Activated gamma-delta T cell treated with Interleukin-2 at 50 U/mL for 16 hours (primary cell): ENCODE measurements around the gene ARHGAP10.

Source experiments
- DNase-seq: peaks from one replicate; pipeline ENCODE4 v3.0.0-alpha.2; 2020

Gene ARHGAP10

DNA sequence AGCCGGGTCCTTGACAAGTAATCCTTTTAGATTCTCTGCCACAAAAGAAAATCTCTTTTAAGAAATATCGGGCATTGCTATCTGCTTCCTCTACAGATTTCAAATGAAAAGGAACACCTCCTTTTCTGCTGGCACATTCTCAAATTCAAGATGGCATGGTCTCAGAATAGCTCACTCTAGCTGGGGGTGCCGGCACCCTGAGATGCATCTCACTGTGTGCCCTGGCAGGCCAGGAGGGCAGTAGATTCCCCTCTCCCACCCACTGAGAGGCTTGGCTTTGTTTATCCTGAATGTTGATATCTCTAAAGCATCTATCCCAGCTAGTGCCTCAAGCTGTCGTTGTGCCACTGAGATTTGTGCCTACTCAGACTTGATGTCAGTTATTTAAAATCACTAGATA is 319.5 kb downstream of the ARHGAP10 start:
- no peak for DNase-seq

- DNase-seq = peak; percentile 34
These were observed 320.6 kb downstream of the ARHGAP10 start for GRCh38 chr4:148052448-148052847.

DNA sequence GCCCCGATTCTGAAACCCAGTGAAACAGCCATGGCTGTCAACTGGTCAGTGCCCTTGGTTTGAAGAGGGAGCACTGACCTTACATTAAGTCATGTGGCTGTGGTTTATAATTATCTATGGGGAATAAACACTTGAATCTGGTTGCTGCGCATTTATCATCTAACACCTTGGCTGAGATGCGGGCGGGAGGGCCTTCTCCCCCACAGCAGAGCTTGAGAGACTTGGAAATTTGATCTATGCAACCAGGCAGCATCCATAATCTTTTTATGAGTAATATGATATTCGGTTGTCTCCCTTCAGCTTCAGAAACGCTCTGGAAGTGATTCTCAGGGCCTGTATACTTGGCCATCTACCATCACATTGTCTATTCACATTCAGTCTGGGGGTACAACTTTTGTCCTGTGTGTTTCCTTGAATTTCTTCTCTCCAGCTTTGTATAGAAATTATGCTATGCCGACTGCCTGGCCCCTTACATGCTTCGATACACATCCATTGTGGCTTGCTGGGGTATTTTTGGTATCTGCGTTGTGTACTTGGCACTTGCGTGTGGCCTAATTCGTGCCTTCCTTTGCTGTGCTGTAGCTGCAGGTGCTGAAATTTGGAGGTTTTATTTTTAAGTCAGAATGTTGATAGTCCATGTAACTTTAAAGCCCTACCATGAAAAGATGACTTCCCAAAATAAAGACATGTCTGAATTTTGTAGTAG is 321.6 kb downstream of the ARHGAP10 start:
- no peak for DNase-seq

DNA sequence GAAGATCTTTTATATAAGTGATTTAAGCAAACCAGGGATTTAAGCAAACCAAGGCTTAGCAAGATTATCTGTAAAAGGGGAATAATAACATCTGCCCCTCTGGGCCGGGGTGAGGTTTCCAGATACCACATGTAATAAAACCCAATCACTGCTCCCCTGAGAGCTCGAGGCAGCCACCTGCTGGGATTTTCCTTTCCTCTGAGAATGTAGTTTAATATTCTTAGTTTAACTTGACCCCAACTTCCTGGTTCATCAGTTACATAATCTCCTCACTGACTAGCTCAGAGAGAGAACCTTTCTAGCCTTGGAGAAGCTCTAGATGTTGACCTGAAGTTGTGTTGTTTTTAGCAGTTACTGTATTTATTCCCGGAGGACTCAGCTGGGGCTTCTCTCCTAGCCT is 322.4 kb downstream of the ARHGAP10 start:
- no peak for DNase-seq

DNA sequence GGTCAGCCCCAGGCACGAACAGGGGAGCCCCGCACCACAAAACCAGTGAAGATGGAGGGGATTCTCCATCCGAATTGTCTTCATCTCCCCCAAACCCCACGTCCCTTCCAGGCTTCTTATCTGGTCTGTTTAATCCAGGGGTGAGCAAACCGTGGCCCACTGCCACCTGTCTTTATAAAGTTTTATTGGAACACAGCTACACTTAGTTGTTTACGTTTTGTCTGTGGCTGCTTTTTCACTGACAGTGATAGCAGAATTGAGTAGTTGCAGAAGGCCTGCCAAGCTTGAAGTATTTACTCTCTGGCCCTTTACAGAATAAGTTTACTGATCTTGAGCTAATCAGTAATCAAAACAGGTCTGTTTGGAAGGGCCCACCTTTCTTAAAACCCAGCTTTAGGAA is 324.0 kb downstream of the ARHGAP10 start:
- DNase-seq = no peak

- peak; percentile 65 for DNase-seq
These were observed 325.0 kb downstream of the ARHGAP10 start for GRCh38 chr4:148056879-148057278.

DNA sequence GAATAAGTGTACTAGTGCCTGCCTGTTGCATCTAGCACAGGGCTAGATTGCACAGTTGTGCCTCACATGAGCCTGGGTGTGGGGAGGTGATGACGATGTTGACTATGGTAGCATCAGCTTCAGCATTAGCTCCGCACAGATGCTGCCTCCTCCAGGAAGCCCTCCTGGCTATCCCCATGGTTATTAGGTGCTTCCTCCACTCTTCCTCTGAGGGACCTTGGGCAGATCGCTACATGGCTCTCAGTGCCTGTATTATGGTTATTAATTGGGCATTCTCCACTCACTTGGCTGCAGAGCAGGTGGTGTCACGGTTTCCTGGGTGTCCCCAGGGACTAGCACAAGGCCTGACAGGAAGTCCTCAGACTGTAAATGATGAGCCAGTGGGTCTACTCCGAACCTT is 325.6 kb downstream of the ARHGAP10 start:
- DNase-seq = no peak

GRCh38 chr4:148057984-148058859 is 326.3 kb downstream of the ARHGAP10 start:
- no peak for DNase-seq

DNA sequence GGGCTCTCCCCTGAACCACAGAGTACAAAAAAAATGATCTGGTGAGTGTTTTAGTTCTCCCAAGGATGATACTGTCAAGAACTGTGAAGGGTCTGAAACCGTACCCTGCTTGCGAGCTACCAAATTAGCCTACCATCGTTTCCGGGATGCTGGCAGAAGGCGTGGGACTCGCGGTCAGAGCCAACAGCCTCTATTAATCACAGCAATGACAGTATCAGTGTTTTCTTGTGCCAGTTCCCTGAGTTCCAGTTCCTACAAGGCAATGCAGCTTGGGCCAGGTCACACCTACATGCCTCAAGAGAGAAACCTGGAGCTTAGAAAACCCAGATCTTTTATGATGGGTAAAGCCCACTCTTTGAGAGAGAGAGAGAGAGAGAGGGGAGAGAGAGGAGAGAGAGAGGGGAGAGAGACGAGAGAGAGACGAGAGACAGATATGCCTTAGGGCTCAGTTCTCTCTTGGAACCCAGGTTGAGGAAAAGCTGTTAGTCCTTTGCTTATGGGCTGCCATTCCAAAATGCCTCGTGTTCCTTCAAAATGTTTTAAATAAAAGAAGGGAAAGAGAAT is 327.8 kb downstream of the ARHGAP10 start:
- no peak for DNase-seq

- DNase-seq = peak; percentile 7
These were observed 328.6 kb downstream of the ARHGAP10 start for GRCh38 chr4:148060264-148061140.

DNA sequence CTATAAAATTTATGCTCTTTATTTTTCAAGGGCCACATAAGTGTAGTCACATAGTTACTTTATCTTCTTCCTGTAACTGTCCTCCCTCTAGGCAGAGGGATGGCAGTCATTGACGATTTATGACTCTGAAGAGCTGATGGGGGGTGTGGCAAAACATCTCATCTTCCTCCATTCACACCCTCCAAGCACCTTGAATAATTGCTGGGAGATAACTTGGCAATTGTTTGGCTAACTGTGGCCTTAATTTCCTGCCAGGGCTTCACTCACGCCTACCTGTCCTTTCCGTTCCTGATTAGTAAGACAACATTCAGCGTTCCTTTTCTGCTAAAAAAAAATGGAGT is 329.2 kb downstream of the ARHGAP10 start:
- DNase-seq = no peak

DNA sequence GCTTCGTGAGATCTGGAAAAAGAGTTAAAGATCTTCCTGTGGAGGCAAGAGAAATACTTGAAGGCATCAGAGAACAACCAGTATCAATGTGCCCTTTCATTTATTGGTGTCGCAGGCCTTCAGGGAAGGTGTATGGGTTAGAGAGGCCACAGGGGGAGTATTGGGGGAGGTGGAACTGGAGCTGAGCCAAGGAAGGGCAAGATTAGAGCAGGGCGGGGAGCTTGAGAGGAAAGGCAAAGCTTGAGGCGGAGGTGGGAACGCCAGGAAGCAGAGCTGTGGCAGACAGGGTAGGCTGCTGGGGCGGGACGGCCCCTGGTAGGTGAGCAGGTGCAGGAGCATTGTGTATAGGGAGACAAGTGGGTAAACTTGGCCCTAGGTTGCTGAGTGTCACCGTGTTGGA is 329.9 kb downstream of the ARHGAP10 start:
- DNase-seq = no peak

DNA sequence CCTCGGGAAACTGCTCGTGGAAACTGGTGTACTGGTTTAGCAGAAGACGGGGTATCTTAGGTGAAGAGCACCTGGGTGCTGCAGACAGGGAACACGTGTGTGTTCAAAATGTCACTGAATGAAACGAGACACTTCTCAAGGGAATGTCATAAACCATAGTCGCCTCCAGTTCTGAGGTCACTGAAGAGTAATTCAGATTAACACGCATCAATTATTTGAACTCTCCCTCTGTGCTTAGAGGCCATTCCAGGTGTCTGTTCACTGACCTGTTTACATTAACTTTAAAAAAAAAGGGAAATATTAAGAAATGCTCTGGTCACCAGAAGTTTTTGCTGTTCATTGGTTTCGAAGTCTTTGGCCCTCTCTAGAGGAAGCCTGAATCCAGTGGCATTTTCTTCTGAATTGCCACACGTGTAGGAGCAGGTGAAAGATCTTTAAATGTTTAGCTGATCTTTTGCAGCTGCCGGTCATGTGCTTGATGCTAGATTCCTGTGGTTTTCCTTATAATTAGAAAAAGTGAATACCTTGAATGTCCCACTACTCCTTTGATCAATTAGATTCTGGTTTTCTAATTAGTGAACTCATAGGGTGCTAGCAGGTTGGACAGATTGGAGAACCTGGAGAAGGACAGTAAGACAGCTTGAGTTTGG is 330.5 kb downstream of the ARHGAP10 start:
- DNase-seq = no peak

DNA sequence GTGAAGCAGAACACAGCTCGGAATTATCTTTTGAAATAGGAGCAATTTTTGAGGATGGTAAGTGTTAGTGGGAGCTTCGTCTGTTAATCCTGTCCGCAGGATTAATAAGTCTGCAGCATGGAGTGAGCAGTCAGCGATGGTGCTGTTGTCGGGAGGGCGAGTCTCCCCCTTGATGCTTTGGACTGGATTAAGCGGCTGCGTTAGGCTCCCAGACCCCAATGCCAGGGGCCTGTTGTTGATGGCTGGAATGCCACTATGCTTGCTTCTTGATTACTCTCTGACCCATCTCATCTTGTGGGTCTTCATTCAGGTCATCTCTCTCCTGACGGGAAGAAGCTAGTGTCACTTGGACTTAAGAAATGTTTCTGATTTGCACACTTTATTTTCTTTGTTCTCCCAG is 332.6 kb downstream of the ARHGAP10 start:
- DNase-seq = no peak

DNA sequence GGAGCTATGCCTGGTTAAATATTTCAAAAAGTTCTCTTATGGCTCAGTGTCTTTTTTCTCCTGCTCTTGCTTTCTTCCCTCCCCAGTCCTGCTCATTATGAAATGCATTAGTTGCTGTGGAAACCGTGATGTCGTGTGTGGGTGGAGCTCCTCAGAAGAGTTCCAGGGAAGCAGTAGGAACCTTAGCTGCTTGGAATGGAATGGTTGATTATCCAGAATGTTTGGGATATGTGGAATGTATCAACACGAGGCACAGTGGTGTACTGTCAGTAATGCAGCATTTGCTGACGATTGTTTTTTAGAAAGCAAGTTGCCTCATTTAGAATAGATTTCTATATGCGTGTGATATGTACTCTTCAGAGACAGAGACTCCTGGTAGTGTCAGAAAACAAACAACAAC is 333.2 kb downstream of the ARHGAP10 start:
- no peak for DNase-seq

DNA sequence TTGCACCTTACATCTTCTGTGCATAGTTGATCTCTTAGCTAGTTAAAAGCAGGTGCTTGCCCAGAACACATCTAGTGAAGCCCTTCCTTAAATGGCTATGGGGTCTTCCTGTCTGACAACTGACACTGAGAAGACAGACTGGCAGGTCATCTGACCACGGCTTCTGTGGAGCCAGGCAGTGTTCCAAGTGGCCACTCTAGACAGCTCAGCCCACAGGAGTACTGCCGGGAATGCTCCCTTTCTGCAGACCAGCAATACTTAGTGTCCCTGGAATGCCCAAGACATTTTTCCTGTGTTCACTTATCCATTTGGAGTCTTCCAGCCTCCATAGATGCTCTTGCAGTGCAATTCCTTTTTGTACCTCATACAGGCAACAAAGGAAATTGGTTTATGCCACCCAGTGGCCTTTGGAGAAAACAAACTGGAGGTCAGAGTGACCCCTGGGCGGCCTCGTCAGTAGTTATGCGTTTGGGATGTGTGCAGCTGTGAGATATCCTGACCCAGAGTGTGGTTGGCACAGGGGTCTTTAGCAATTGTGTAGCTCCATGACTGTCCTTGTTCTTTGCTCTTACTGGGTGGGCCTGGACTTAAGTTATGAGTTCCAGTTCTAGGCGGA is 335.5 kb downstream of the ARHGAP10 start:
- DNase-seq = no peak

DNA sequence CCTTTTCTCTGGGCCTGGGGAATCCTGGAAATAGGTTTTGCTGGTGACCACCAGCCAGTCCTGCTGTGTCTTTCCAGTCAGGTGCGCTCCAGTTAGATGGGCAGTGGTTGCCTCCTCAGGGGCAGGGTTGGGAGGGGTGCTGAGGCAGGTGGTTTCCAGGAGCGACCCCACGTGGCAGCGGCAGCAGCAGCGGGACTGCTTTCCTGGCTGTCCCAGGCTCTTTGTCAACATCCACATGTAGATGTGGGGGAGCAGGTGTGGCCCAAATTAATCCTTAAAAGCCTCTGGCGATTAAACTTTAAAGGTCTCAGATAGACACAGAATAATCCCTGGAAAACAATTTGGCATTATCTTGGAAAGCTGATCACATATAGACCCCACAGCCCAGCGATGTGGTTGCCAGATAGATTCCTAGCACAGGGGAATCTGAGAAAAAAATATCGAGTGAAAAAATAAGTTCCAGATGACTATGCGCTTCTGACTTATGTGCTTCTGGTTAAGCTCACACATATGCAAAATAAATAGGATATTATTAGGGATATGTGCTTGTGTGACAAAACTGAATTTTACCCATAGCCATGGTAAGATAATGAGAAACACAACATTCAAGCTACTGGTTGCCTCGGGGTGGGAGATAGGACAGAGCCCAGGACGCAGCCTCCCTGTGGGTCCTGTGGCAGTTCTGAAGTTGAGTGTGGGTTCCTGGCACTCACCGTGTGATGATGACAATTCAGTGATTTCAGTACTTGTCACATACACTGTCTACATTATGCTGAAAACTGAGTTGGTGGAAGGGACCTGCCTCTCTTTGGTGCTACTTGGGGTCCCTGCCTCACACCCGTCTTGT is 336.4 kb downstream of the ARHGAP10 start:
- DNase-seq = no peak

- DNase-seq = no peak
These were observed 337.4 kb downstream of the ARHGAP10 start for GRCh38 chr4:148069086-148069894.

DNA sequence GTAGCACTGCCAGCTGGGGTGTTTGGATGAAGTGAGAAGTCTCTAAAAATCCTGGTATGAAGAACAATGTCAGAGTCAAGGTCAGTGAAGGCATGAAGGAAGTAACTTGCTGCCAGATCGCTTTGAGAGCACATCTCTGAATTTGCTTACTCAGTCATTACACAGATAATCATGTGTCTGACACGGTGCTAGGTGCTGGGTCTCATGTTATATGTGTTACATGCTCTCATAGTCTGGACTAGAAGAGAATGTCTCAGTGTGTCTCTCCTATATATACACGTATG is 337.9 kb downstream of the ARHGAP10 start:
- no peak for DNase-seq

GRCh38 chr4:148071009-148071408 is 339.1 kb downstream of the ARHGAP10 start:
- no peak for DNase-seq

DNA sequence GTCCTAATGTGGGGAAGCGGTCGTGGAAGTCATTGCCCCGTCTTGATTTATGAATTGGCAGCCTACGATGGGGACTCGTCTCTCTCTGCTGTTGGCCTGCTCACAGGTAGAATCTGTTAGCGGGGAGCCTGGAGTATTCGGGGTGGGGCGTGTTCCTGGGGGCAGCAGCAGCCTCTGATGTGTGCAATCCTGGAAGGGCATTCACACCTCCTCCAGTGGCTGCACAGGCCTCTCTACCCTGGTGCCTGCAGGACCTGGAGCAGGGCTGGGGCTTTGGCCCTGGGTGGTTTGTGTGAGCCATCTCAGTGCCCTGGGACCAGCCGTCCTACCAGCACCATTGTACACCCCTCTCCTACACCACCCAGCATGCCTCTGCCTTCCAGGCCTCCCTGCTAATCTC is 340.9 kb downstream of the ARHGAP10 start:
- no peak for DNase-seq
